ENCODE results near the gene SLC12A7. TPM values are rescaled to one million over a fixed set of nuclear protein-coding genes. Genes with fewer than 3 reads are reported as not detected.
A peak's percentile ranks its signal among the peaks of the same experiment; 100 is the strongest.

SLC12A7 gene
- total and polyA plus RNA-seq, 9 of the 15 experiments (the other 6 are each of a cell fraction or from before 2014, with no cell fraction given), result 0.01 to 3.1 (median 0.56) TPM

GRCh38 chr5:1153428-1153827 lies 41.6 kb upstream of the SLC12A7 start:
- Histone ChIP-seq H2AFZ (ENCODE audit: low read depth, low read length) (no peak overlapping the region), H3K27me3 (ENCODE audit: control insufficient read depth in 2 of 2, insufficient read depth in 2 of 2, low read length in 2 of 2) (peaks cover 48 to 81% of the 10 kb centered on the region in 2 experiments)
- CTCF ChIA-PET (ENCODE audit: low intra/inter-chr PET ratio), result no interaction called here

GRCh38 chr5:1152771-1153282 lies 41.0 kb upstream of the SLC12A7 start:
- POLR2A ChIA-PET, result interaction anchor here (0.7 to 0.8 kb wide), 2 partner anchors 16 to 230 kb away, joined by 3 read pairs; no protein-coding TSS in a partner anchor
- FAIRE-seq, result no peak
- in situ Hi-C loops (cut with MboI), result no loop called here

More at GRCh38 chr5:1153428-1153827, 41.6 kb upstream of the SLC12A7 start:
- intact Hi-C loops (cut with micrococcal nuclease), result no loop called here
- Histone ChIP-seq H4K20me1 (replicated peaks; ENCODE audit: control insufficient read depth, insufficient read depth, low read length) (peaks cover 45% of the 10 kb centered on the region), H3K4me1 (replicated peaks in 1 of 2; ENCODE audit: control insufficient read depth in 2 of 2, insufficient read depth in 2 of 2, low read length in 2 of 2) (peaks cover 0 to 18% of the 10 kb centered on the region in 2 experiments; a peak in 2 of 5 replicates), H3K36me3 (ENCODE audit: control insufficient read depth, insufficient read depth, low read length) (no peaks in the 10 kb centered on the region), H3K9me1 (ENCODE audit: control insufficient read depth, insufficient read depth, low read length) (peaks cover 4% of the 10 kb centered on the region), H3K79me2 (ENCODE audit: control insufficient read depth, insufficient read depth, low read length) (no peaks in the 10 kb centered on the region), H3K9me3 (replicated peaks; ENCODE audit: control insufficient read depth, insufficient read depth, low read depth, low read length) (0 out of 2 replicates have a peak, but pooled peaks cover 3% of the 10 kb centered on the region), H3K27ac (ENCODE audit: extremely low read depth, low read depth, low read length) (no peak overlapping the region), H3K4me2 (ENCODE audit: insufficient read depth, low read length) (no peak overlapping the region), H3K4me3 (no peak overlapping the region), H3K9ac (ENCODE audit: insufficient read depth in 1 of 2, low read depth in 2 of 2, low read length in 2 of 2) (no peak overlapping the region)
- POLR2A ChIA-PET, result interaction anchor here (0.7 kb wide), 1 partner anchor 17 kb away, joined by 3 read pairs; no protein-coding TSS in a partner anchor
- ATAC-seq (no peak), FAIRE-seq (no peak), DNase-seq (ENCODE audit: extremely low read depth in 1 of 4, low spot score in 3 of 4) (no peak)
- BruUV-seq (replicated peaks), result no TSS peak
- in situ Hi-C loops (cut with MboI), result no loop called here
- no peak for TF ChIP-seq MXI1 (IDR thresholded peaks at IDR 0.05; ENCODE audit: low read depth, low read length)
- no peak for TF ChIP-seq RFX1 (IDR thresholded peaks at IDR 0.05)
- 2% methylated on average over 12 of the region's 12 CpGs for WGBS (ENCODE audit: insufficient coverage, low coverage, missing lambda C conversion rate)

More at GRCh38 chr5:1152771-1153282, 41.0 kb upstream of the SLC12A7 start:
- no peak overlapping the region for H3K4me3 ChIP-seq
- H3K4me2 ChIP-seq (ENCODE audit: insufficient read depth, low read length), result no peak overlapping the region
- 3% methylated on average over 14 of the region's 15 CpGs for WGBS (ENCODE audit: insufficient coverage, low coverage, missing lambda C conversion rate)
- H3K27me3 ChIP-seq (ENCODE audit: control insufficient read depth in 2 of 2, insufficient read depth in 2 of 2, low read length in 2 of 2), result peaks cover 49 to 78% of the 10 kb centered on the region in 2 experiments
- no peaks in the 10 kb centered on the region for H3K79me2 ChIP-seq (ENCODE audit: control insufficient read depth, insufficient read depth, low read length)
- H3K4me1 ChIP-seq (replicated peaks in 1 of 2; ENCODE audit: control insufficient read depth in 2 of 2, insufficient read depth in 2 of 2, low read length in 2 of 2), result peaks cover 0 to 18% of the 10 kb centered on the region in 2 experiments; a peak in 2 of 5 replicates
- H3K27ac ChIP-seq (ENCODE audit: extremely low read depth, low read depth, low read length), result no peak overlapping the region
- ATAC-seq (peak; percentile 37; the same call in 1 of the 3 replicates), DNase-seq (ENCODE audit: extremely low read depth in 1 of 4, low spot score in 3 of 4) (no peak)
- CTCF ChIA-PET (ENCODE audit: low intra/inter-chr PET ratio), result no interaction called here
- H2AFZ ChIP-seq (ENCODE audit: low read depth, low read length), result no peak overlapping the region
- 0 out of 2 replicates have a peak, but pooled peaks cover 3% of the 10 kb centered on the region for H3K9me3 ChIP-seq (replicated peaks; ENCODE audit: control insufficient read depth, insufficient read depth, low read depth, low read length)
- intact Hi-C loops (cut with micrococcal nuclease), result no loop called here
- TF ChIP-seq ZBTB5 (IDR thresholded peaks at IDR 0.05) (no peak), CBFA2T3 (IDR thresholded peaks at IDR 0.05) (peak; percentile 23; the same call in 1 of the 2 replicates)
- no peaks in the 10 kb centered on the region for H3K36me3 ChIP-seq (ENCODE audit: control insufficient read depth, insufficient read depth, low read length)
- no peak overlapping the region for H3K9ac ChIP-seq (ENCODE audit: insufficient read depth in 1 of 2, low read depth in 2 of 2, low read length in 2 of 2)
- peaks cover 3% of the 10 kb centered on the region for H3K9me1 ChIP-seq (ENCODE audit: control insufficient read depth, insufficient read depth, low read length)
- peaks cover 45% of the 10 kb centered on the region for H4K20me1 ChIP-seq (replicated peaks; ENCODE audit: control insufficient read depth, insufficient read depth, low read length)
- BruUV-seq (replicated peaks), result no TSS peak

Data from K562 (cell line).